DMS153 (cell line): Measurements from ENCODE around the gene GUCY1A1.

Source experiments
- DNase-seq: peaks from one replicate; lab custom pipeline; 2025; lab: John Stamatoyannopoulos, UW

GUCY1A1 gene

DNA sequence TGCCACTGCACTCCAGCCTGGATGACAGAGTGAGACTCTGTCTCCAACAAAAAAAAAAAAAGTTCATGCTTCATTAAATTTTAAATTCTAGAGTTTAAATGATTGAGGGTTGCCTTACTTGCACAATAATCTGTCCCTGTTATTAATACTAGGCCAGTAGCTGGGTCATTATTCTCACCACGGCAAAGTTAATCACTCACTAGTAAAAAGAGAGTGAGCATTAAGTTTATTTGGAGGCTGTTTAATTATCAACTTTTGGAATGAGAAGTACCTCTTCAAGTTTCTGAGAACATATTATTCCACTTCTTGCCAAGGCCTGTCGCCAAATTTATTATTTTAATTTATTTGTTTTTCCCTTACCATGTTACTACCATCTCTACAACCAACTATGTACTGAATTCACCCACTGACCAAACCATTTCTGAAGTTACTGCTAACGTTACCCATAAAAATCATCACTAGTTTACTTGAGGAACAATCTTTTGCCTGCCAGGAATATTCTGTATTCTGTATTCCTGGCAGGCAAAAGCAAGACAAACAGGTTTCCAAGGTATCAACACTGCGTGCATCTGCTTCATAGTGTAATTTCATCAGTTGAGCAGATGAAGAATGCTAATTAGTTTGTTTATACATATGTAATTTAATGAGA, 26.5 kb downstream of the GUCY1A1 start:
- no peak for DNase-seq

DNA sequence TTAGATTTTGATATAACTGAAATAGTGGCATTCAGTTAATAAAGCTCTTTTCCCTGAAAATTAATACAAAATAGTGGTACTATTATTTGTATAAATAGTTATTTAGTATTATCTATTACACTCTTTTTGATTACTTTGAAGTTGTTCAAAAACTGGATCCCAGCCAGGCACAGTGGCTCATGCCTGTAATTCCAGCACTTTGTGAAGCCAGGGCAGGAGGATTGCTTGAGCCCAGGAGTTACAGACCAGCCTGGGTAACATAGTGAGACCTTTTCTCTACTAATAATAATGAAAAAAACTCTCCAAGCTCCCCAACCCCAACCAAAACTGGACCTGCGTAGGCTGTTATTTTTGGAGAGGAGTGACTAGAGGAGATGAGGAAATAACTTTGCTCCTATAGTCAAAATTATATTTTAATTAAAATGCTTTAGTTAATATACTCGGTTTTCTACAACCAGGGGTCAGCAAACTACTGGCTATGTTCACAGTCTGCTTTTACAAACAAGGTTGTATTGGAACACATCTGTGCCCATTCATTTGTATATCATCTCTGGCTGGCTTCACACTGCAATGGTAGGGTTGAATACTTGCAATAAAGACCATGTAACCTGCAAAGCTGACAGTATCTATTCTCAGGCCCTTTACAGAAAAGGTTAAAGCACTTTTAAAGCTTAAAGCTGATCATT, 27.6 kb downstream of the GUCY1A1 start:
- no peak for DNase-seq

DNA sequence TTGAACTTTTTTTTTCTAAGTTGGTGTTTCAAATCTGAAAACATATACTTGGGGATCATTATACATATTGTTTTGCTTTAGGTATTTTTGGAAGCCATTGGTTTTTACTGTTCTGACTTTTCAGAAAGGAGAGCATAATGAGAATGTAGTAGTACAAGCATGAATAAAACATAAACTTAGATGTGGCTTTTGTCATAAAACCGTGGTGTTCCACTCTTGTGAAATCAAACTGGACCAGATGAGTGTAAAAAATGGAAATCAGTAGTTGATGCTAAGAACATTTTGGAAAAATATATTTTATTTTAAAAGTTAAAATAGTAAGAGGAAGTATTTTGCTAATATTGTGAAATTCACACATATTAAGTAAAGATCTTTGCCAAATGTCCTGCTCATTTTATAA, 29.6 kb downstream of the GUCY1A1 start:
- no peak for DNase-seq

DNA sequence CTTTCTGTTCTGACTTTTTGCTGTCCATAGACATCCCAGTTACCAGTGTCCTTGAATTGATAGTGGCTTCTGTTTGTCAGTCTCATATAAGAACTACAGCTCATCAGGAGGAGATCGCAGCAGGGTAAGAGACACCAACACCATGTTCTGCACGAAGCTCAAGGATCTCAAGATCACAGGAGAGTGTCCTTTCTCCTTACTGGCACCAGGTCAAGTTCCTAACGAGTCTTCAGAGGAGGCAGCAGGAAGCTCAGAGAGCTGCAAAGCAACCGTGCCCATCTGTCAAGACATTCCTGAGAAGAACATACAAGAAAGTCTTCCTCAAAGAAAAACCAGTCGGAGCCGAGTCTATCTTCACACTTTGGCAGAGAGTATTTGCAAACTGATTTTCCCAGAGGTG, 30.1 kb downstream of the GUCY1A1 start:
- DNase-seq = no peak

DNA sequence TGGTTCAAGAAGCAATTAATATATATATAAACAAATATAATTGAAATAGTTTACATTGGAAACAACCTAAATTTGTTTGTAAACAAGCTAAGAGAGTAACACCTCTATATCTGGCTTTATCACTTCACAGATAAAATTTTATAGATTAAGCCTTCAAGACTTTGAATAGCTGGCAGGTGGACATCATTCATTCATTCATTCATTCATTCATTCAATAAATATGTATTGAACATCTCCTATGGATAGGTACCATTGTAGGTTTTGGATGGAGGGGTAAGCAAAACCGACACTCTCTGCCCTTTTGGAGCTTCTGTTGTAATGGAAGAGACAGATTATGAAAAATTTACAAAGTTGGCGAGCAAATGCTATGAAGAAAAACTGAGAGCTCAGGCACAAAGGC, 35.2 kb downstream of the GUCY1A1 start:
- DNase-seq = no peak

DNA sequence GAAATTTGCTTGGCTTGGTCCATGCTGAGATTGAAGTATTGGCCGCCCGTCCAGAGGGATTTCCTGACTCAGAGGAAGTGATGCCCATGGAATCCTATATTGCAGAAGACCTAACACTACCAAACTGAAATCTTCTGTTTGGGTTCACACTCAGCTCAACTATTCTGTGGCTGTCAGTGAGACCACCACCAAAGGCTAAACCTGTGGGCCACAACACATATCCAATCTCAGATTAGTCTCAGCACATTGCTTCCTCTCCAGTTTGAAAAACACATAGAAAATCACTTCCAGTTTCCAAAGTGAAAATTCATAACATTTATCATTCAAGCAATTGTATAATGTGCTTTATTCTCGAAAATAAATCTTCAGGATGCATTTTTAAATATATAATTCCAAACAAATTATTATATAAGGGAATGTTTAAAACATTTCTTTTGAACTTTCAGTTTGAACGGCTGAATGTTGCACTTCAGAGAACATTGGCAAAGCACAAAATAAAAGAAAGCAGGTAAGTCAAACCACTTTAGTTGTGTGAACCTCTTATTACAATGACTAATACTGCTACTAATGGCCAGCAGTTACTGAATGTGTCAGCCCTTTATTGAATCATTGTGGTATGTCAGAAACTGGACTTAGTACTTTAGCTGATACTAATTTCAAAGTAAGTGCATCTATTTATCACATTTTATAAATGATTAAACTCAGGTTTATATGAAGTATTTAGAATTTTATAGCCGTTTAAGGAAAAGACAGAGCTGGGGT, 37.0 kb downstream of the GUCY1A1 start:
- DNase-seq = no peak

DNA sequence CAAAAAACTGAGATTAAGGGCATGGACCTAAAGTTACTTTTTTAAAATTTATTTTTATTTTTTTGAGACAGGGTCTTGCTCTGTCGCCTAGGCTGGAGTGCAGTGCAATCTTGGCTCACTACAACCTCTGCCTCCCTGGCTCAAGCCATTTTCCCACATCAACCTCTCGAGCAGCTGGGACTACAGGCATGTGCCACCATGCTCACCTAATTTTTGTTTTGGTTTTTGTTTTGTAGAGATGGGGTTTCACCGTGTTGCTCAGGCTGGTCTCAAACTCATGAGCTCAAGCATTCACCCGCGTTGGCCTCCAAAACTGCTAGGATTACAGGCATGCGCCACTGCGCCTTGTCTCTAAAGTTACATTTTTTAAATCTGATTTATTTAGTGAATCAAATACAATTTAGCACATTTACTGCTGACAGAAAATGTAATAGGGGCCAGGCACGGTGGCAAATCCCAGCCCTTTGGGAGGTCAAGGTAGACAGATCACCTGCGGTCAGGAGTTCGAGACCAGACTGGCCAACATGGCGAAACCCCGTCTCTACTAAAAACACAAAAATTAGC, 38.3 kb downstream of the GUCY1A1 start:
- no peak for DNase-seq

DNA sequence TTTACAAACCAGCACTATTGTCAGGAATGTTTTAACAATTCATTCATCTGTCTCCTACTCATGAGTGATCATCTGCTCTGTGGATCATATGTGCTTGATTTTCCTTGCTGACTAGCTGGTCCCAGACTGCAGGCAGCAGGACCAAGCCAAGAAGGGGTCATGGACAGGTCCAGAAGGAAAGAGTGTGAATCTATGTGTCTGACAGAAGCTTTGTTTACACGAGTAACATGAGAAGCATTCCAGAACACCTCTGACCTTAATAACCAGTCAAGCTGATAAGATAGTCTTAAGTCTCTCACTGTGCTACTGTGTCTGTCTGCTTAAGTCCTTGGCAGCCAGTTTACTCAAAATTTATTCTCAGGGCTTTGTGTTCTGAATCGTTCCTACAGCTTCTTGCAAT, 39.0 kb downstream of the GUCY1A1 start:
- DNase-seq = no peak

DNA sequence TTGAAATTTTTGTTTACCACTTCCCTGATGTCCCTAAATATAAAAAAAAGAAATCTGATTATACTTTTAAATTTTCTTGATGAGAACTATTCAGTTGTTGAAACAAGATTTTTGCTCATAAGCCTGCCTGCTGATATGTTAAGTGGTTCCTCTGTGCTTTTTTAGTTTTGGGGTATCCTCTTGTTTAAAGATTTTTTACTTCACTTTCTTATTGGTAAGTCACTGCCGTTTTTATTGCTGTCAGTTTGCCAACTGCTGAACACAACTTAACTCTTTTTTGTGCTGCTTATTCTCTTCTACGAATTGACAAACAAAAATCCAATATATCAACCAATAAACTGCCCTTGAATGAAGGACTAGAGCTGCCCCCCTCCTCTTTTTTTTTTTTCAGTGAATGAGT, 39.5 kb downstream of the GUCY1A1 start:
- DNase-seq = no peak

DNA sequence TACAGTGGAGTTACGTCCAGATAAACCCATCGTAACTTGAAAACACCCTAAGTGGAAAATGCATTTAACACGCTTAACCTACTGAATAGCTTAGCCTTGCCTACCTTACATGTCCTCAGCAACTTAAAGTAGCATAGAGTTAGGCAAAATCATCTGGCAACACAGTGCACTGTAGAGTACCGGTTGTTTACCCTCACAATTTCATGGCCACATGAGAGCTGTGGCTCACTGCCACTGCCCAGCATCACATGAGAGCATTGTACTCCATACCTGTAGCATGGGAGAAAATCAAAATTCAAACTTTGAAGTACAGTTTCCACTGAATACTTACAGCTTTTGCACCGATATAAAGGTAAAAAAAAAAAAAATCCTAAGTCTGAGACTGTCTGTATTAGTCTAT, 40.6 kb downstream of the GUCY1A1 start:
- DNase-seq = no peak

DNA sequence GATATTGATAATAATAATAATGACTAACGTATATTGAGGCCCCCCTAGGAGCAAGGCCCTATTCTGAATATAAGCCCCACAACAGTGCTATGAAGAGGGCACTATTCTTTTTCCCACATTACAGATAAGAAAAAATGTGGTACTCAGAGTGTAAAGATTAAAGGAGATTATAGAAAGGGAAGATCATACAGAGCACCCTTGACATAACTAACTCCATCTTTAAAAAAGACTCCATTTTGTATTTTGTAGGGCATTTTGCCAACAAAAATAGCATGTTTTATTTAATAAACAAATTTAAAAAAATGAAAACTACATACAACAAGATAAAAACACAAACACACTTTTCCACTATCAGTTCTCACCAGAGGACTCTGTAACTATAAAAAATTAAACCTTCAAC, 42.1 kb downstream of the GUCY1A1 start:
- DNase-seq = no peak

DNA sequence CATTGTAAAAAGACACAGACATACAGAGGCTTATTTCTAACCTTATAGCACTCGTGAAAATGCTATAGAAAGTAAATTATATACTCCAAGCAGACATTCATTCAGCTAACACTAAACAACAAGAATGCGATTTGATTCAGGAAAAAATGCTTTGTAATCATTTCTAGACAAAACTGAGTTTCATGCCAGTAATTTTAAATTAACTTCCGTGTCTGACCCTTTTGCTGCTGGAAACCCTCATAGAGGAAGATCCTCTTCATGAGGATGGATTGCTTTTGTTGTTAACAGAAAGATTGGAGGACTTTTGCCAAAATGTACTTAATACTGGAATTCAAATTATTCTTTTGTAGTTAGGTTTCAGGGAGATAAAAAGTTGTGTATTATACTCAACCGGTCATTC, 43.3 kb downstream of the GUCY1A1 start:
- no peak for DNase-seq

DNA sequence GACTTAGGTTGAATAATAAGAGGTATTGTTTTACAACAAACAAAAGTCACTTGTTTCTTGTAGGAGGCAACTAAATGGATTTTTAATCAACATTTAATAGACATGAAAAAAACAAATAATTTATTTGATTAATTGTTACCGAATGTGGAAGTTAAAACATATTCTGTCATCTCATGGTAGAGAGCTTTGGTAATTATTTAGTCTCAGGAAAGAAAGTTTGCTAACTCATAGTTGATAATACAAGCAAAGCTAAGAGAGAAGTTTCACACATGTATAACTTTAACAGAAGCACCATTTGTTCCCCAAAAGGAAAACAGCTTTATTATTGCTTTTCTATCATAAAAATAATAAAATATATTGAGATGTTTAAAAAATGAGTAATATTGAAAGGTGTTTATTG, 44.9 kb downstream of the GUCY1A1 start:
- DNase-seq = no peak

DNA sequence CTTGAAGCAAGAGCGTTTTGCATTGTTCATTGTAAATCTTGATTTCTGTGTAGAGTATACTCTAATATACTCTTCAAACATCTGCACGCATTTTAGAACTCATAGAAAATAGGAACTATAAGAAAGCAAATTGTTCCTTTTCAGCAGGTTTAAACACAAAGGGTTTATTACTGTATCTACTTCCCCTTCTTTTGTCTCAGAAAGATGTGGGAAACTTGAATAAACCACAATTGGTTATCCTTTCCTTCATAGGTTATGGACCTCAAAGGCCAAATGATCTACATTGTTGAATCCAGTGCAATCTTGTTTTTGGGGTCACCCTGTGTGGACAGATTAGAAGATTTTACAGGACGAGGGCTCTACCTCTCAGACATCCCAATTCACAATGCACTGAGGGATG, 46.2 kb downstream of the GUCY1A1 start:
- DNase-seq = no peak

DNA sequence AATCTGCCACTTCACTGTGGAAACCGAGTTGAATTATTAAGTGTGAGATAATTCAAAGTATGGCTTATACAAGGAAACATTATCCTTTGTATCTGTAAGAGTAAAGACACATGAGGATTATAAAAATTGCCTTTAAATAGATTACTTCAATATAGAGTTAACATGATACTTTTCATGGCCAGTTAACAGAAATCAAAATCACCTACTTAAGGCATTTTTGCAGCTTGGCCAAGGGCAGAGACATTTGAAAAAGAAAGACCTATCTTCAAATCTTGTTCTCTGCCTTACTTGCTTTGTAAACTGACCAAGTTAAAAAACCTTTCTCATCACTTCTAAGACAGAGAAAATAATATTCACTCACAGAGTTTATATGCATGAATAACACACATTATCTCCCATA, 47.3 kb downstream of the GUCY1A1 start:
- DNase-seq = no peak

DNA sequence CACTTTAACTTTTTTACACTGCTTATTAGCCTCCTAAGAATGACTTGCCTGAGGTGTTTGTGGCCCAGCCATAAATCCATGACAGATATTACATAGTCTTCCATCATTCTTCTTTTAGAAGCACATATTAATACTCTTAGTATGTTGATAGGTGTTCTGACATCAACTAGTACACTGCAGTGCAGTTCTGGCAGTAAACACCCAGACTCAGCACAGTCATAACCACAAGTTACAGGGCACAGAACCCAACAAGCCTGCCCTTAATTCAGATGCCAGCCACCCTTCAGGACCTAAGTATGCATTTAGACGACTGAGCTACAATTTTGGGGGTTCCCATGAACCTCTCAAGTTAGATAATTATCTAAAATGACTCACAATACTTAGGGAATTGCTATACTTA, 55.7 kb downstream of the GUCY1A1 start:
- no peak for DNase-seq

DNA sequence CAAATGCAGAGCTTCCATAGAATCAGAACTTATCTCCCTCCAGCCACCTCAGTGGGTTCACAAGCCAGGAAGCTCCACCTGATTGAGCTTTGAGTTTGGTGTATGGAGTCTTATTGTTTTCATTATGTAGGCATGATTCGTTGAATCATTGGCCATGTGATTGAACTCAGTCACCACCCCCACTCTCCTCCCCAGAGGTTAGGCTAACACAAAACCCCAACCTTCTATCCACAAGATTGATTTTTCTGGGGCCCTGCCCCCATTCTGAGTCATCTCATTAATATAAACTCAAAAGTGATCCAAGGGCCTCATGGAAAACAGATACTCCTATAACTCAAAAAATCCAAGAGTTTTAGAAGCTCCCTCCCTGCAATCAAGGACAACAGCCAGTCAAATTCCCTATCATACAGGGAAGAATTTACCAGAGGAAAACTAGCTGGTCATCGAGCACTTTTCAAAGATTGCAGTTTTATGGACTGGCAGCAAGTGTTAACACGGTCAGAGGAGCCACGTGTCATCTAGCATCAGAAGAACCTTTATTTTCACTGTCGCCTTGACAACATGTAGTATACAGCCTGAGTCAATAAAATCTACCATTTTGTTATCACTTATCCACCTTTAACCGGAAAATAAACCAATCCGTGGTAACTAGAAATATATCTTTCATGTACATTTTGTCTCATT, 56.3 kb downstream of the GUCY1A1 start:
- no peak for DNase-seq

DNA sequence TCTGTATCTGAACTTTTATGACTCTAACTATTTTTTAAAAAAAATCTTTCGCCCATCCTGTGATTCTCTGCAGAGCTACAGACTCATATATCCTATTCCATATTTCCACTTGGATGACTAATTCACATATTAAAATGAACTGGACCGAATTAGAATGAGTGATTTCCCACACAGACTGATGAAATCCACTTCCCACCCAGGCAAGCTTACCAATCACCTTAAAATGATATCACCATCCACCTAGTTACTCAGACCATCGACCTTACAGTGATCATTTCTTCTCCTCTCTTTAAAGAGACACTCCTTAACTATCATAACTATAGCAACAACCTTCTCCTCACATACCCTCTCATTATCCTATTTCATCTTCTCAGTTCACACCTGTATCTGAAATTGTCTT, 58.1 kb downstream of the GUCY1A1 start:
- no peak for DNase-seq

DNA sequence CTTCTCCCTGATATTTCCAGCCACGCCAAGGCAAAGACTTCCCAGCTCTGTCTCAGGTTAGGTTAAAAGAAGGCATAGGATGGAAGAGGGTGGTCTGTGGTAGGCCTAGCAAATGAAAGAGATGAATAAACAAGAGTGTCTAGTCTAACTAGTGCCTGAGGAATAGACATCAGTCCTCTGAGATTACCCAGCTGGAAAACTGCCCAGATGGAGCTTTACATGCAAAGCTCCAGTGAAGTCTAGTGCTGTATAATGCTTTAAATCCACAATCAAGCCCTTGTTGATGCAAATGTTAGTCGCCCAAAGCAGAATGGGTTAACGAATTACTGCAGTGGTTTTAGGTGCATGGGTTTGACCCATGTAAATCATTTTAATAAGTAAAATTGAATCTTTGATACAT, 67.4 kb downstream of the GUCY1A1 start:
- peak; percentile 13 for DNase-seq

DNA sequence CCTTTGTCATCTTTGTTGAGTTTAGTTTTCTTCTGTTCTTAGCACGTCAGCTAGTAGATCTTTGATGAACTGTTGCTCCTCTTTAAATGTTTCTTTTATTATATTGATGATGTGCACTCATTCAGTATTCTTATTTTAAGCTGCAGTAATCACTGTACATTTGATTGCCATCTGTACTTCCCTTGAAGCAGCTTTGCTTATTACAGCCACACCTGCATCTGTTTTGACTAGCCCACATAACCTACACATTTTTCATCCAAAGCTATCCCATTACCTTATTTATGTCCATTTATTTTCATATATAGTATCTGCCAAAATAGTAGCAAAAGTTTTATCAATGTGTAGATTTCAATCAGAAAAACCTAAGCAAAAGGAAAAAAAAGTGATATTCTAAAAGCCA, 68.3 kb downstream of the GUCY1A1 start:
- no peak for DNase-seq

DNA sequence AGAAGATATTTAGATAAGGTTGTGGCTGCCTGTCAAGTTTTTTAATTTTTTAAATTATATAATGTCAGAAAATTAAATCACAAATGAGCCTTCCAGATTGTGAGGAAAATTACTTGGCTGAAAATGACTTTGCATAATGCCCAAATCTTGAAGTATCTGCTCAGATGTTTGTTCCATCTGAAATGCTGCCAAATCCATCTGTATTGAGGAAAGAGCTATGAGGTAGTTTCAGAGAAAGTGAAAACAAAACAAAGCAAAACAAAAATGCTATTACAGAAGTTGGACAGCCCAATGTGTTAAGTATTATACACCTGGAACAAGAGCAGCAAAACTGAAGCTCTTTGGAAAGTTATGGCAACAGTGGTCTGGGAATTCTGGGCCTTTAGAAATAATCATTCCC, 68.8 kb downstream of the GUCY1A1 start:
- no peak for DNase-seq

DNA sequence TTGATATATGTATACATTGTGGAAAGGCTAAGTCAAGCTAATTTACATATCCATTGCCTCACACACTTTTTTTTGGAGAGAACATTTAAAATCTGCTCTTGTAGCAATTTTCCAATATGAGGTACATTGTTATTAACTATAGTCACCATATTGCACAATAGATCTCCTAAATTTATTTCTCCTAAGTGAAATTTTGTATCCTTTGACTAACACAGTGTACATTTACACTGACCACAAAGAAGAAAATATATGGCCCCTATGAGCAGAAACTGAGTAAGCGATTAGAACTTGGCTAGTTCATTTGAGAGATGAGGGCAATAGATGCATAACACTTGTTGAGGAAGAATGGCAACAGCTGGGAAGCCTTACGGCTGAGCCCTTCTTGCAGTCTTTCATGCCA, 71.9 kb downstream of the GUCY1A1 start:
- DNase-seq = no peak

DNA sequence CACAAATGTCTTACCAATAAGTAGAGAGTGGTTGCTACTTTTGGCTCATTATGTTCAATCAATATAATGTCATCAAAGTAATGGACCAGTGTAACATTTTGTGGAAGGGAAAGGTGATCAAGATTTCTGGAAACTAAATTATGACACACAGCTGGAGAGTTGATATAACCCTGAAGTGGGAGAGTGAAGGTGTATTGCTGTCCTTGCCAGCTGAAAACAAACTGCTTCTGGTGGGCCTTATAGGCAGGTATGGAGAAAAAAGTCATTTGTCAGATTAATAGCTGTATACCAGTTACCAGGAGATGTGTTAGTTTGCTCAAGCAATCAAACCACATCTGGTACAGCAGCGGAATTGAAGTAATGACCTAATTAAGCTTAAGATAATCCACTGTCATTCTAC, 74.9 kb downstream of the GUCY1A1 start:
- DNase-seq = no peak
